ENCODE data around the gene PRUNE2. TPM values are rescaled to one million over a fixed set of nuclear protein-coding genes. Genes with fewer than 3 reads are reported as not detected.
A peak's percentile ranks its signal among the peaks of the same experiment; 100 is the strongest.

PRUNE2 gene
- total RNA-seq, 2 donors from 2014 or later = 58.6 to 78.9 TPM

DNA sequence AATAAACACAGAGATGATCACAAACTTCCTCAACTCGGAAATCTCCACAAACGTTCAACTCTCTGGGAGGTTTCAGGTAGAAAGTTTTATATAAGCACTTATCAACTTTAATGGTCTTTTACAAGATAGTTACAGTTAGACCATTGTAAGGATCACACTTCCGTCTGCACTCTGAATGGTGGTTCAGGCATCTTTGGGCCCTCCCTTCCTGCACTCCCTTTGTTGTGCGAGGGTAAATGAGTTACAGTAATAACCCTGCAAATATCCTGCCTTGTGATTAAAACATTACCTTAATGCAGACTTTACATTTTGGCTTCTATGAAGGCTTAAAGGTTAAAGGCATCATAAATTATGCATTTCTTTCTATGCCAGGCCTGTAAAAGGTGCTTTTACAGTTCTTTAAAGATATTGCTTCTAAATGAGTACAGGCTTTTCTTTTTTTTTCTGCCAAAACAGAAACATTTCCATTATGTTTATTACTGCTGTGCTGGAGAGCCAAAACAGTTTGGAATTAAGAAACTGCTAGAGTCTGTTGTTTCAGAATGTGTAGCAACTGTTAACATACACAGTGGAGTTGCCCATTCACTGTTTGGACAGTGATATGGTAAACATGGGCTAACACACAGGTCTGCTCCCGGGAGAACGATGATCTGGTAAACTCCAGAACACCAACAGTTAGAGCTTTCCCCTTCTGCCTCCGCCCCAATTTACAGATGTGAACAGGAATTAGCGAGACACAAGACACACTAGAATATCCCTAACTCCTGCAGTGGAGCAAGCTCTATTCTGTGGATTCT, 1.1 kb downstream of the PRUNE2 start:
- no peak for TF ChIP-seq POLR2AphosphoS5 (IDR thresholded peaks at IDR 0.05)
- no peak for TF ChIP-seq POLR2A (IDR thresholded peaks at IDR 0.05)
- TF ChIP-seq, protein P1, sequence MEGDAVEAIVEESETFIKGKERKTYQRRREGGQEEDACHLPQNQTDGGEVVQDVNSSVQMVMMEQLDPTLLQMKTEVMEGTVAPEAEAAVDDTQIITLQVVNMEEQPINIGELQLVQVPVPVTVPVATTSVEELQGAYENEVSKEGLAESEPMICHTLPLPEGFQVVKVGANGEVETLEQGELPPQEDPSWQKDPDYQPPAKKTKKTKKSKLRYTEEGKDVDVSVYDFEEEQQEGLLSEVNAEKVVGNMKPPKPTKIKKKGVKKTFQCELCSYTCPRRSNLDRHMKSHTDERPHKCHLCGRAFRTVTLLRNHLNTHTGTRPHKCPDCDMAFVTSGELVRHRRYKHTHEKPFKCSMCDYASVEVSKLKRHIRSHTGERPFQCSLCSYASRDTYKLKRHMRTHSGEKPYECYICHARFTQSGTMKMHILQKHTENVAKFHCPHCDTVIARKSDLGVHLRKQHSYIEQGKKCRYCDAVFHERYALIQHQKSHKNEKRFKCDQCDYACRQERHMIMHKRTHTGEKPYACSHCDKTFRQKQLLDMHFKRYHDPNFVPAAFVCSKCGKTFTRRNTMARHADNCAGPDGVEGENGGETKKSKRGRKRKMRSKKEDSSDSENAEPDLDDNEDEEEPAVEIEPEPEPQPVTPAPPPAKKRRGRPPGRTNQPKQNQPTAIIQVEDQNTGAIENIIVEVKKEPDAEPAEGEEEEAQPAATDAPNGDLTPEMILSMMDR (IDR thresholded peaks at IDR 0.05) = no peak
- WGBS = 19% methylated on average over 8 of the region's 8 CpGs
- intact Hi-C loops (cut with DNase I) = loop anchor here (5.0 to 10.0 kb wide), 3 partner anchors 80 to 143 kb away; partner anchors contain the start of gene PCA3

DNA sequence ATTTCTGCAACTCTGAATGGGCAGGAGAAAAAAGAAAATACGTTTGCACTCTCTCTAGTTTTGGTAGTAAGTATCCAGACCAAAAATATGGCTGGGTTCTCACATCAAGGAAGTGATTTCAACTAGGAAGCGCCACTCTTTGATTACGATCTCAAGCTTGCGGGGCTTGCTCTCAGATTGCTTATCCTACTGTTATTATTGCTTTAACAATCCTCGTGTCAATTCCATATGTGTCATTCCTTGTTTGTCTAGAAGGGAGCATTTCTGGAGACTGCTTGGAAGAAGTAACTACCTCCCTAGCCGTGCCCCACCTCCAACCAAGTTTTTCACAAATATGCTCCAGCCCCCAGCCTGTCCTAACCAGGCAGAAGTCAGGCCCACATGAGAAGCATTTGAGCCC, 3.5 kb downstream of the PRUNE2 start:
- Histone ChIP-seq H3K27ac (peak overlapping the region in 1 of 2 donors; percentile 21), H3K9me3 (no peaks in the 10 kb centered on the region), H3K4me1 (replicated peaks) (no peaks in the 10 kb centered on the region), H3K4me3 (no peak overlapping the region), H3K36me3 (no peaks in the 10 kb centered on the region), H3K27me3 (replicated peaks; ENCODE audit: insufficient read depth) (no peaks in the 10 kb centered on the region)
- no peak for DNase-seq (ENCODE audit: low spot score)
- intact Hi-C loops (cut with DNase I) = loop anchor here (10.0 kb wide), 1 partner anchor 82 kb away; no protein-coding TSS in a partner anchor
- WGBS = 21% methylated on average over 6 of the region's 6 CpGs
- TF ChIP-seq POLR2AphosphoS5 (IDR thresholded peaks at IDR 0.05) (no peak), POLR2A (IDR thresholded peaks at IDR 0.05) (no peak)
- TF ChIP-seq, protein P1 (IDR thresholded peaks at IDR 0.05) = no peak

More for the DNA sequence above, 1.1 kb downstream of the PRUNE2 start:
- peak overlapping the region; percentile 56 to 72 for H3K27ac ChIP-seq
- H3K36me3 ChIP-seq = no peaks in the 10 kb centered on the region
- H3K9me3 ChIP-seq = no peaks in the 10 kb centered on the region
- peak overlapping the region; percentile 33 to 45 for H3K4me3 ChIP-seq
- H3K27me3 ChIP-seq (replicated peaks; ENCODE audit: insufficient read depth) = no peaks in the 10 kb centered on the region
- no peaks in the 10 kb centered on the region for H3K4me1 ChIP-seq (replicated peaks)
- no peak for DNase-seq (ENCODE audit: low spot score)

GRCh38 chr9:76901801-76902200, 4.1 kb downstream of the PRUNE2 start:
- WGBS = 73% methylated on average over 2 of the region's 2 CpGs
- Histone ChIP-seq H3K4me1 (replicated peaks) (no peaks in the 10 kb centered on the region), H3K27ac (no peak overlapping the region), H3K9me3 (no peaks in the 10 kb centered on the region), H3K36me3 (no peaks in the 10 kb centered on the region), H3K4me3 (no peak overlapping the region), H3K27me3 (replicated peaks; ENCODE audit: insufficient read depth) (no peaks in the 10 kb centered on the region)
- TF ChIP-seq POLR2AphosphoS5 (IDR thresholded peaks at IDR 0.05) = no peak
- intact Hi-C loops (cut with DNase I) = loop anchor here (10.0 kb wide), 1 partner anchor 83 kb away; no protein-coding TSS in a partner anchor
- no peak for DNase-seq (ENCODE audit: low spot score)

DNA sequence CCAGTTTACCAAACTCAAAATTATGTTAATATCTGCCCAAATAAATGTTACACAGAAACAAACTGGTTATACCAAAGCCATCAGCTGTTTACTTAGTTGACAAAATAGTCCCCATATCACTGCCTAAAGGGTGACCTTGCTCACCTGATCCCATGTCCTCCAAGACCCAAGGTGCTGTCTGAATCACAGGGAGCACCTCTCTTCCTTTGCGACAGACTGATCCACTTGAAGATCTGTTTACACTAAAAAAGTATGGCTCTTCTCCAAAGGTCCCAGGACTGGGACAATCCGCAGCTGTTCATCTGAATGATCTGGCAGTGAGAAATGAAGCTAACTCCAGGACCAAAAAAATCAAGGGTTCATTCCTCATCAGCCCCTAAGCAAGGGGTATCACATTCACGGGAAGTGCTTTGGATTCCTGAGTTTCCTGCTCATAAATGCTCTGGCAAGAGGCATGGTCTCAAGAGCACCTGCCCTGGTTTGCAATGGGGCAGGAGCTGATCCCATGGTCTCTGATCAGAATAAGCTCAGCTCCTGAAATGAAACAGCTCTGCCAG, 5.0 kb downstream of the PRUNE2 start:
- no peaks in the 10 kb centered on the region for H3K27me3 ChIP-seq (replicated peaks; ENCODE audit: insufficient read depth)
- H3K27ac ChIP-seq = no peak overlapping the region
- H3K4me3 ChIP-seq = no peak overlapping the region
- WGBS = 52% methylated on average over 3 of the region's 3 CpGs
- TF ChIP-seq POLR2A (IDR thresholded peaks at IDR 0.05) (no peak), POLR2AphosphoS5 (IDR thresholded peaks at IDR 0.05) (no peak)
- TF ChIP-seq, protein P1 (IDR thresholded peaks at IDR 0.05) = no peak
- H3K9me3 ChIP-seq = no peaks in the 10 kb centered on the region
- no peaks in the 10 kb centered on the region for H3K4me1 ChIP-seq (replicated peaks)
- intact Hi-C loops (cut with DNase I) = loop anchor here (10.0 kb wide), 1 partner anchor 84 kb away; no protein-coding TSS in a partner anchor
- H3K36me3 ChIP-seq = no peaks in the 10 kb centered on the region
- DNase-seq (ENCODE audit: low spot score) = no peak

DNA sequence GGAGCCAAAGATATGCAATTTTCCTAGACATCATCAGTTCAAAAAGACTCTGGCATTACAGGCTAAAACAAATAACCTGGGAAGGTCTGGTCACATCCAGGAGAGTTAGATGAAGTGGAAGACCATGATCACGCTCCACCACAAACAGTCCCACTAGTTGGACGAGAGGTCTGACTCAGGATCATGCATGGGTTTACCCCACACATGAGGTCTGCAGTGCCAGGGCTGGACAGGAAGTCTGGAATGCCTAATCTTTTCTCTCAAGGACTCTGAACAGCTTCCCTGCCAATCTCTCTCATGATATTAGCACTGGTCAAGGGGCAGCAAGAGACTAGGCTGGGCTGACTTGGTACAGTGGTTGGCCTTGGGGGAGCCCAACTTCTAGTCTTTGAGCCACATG, 7.1 kb downstream of the PRUNE2 start:
- intact Hi-C loops (cut with DNase I) = no loop called here
- H3K36me3 ChIP-seq = no peaks in the 10 kb centered on the region
- TF ChIP-seq, protein P1 (IDR thresholded peaks at IDR 0.05) = no peak
- TF ChIP-seq POLR2A (IDR thresholded peaks at IDR 0.05) (no peak), POLR2AphosphoS5 (IDR thresholded peaks at IDR 0.05) (no peak)
- H3K27me3 ChIP-seq (replicated peaks; ENCODE audit: insufficient read depth) = no peaks in the 10 kb centered on the region
- peak overlapping the region in 1 of 2 donors; percentile 42 for H3K27ac ChIP-seq
- H3K9me3 ChIP-seq = no peaks in the 10 kb centered on the region
- H3K4me1 ChIP-seq (replicated peaks) = no peaks in the 10 kb centered on the region
- no peak overlapping the region for H3K4me3 ChIP-seq
- 31% methylated on average over 2 of the region's 2 CpGs for WGBS
- DNase-seq (ENCODE audit: low spot score) = no peak

Measured in prostate gland (tissue), 2 donors.